ENCODE results near the gene OCA2.

Gene OCA2

GRCh38 chr15:28118083-28118482, 19.0 kb upstream of the OCA2 start:
- no peak for DNase-seq (ENCODE audit: low spot score)
- TF ChIP-seq, protein P1, sequence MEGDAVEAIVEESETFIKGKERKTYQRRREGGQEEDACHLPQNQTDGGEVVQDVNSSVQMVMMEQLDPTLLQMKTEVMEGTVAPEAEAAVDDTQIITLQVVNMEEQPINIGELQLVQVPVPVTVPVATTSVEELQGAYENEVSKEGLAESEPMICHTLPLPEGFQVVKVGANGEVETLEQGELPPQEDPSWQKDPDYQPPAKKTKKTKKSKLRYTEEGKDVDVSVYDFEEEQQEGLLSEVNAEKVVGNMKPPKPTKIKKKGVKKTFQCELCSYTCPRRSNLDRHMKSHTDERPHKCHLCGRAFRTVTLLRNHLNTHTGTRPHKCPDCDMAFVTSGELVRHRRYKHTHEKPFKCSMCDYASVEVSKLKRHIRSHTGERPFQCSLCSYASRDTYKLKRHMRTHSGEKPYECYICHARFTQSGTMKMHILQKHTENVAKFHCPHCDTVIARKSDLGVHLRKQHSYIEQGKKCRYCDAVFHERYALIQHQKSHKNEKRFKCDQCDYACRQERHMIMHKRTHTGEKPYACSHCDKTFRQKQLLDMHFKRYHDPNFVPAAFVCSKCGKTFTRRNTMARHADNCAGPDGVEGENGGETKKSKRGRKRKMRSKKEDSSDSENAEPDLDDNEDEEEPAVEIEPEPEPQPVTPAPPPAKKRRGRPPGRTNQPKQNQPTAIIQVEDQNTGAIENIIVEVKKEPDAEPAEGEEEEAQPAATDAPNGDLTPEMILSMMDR (IDR thresholded peaks at IDR 0.05; ENCODE audit: extremely low read depth, missing control alignments), result no peak

DNA sequence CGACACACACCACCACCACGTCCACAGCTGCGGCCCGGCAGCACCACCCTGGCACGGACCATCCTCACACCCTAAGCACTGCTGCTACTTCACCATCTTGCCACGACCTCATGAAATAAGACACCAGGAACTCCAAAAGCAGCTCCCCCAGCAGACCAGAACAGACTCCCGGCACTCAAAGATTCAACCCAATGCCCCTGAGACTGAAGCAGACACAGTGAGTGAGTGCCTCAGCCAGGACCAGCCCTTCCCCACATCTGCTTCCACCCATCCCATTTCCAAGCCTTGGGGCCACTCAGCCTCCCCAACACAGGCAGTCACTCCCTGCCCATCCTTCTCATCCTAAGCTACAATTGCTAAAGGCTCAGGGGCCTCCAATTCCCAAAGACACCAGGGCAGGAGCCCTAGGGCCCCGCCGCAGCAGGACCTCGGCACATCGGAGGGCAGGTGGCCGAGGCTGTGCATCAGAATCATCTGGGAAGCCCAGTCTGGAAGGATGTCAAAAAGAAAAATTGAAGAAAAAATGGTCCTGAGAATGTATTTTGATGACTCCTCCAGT, 18.4 kb upstream of the OCA2 start:
- TF ChIP-seq, protein P1 (IDR thresholded peaks at IDR 0.05; ENCODE audit: extremely low read depth, missing control alignments), result no peak
- no peak for DNase-seq (ENCODE audit: low spot score)

- DNase-seq (ENCODE audit: low spot score), result no peak
- TF ChIP-seq, protein P1 (IDR thresholded peaks at IDR 0.05; ENCODE audit: extremely low read depth, missing control alignments), result no peak
Measured at GRCh38 chr15:28116521-28117431, 17.7 kb upstream of the OCA2 start.

- TF ChIP-seq, protein P1 (IDR thresholded peaks at IDR 0.05; ENCODE audit: extremely low read depth, missing control alignments), result no peak
- no peak for DNase-seq (ENCODE audit: low spot score)
Measured at GRCh38 chr15:28115871-28116270, 16.8 kb upstream of the OCA2 start.

DNA sequence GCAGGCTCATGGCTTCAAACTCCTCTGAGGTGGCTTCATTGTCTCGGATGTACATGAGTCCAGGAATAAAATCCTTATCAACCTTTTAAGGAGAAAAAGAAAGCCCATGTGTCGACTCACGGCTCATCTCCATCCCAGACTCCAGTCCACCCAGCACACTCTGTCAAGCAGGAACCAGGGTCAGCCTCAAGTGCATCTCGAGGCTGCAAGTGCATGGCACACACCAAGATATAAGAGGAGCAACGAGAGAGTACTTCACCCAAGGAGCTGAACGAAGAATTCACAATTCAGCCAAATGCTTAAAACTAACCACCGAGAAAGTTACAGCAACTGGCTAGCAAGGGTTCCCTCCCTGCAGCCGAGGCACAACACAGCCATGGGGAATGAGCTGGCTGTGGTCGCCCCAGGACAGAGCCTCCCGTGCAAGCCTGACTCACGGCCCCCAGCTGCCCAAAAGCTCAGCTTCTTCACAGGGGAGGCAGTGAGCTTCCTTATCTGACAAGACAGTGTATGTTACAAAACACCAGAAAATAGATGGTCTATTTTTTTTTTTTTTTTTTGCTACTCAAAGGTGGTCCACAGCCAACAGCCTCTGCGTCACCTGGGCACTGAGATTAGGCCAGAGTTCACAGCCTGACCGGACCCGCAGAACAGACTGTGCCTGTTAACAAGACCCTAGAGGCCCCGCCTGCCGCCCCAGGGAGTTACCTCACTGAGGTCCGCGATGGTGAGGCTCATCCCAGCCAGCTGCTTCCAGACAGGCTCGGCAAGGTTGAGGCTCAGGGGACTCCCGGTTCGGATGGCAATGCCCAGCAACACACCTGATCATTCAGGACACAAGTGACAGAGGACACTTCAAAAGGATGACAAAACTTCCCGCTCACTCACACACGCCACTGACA, 15.9 kb upstream of the OCA2 start:
- no peak for DNase-seq (ENCODE audit: low spot score)
- TF ChIP-seq, protein P1 (IDR thresholded peaks at IDR 0.05; ENCODE audit: extremely low read depth, missing control alignments), result no peak

- TF ChIP-seq, protein P1 (IDR thresholded peaks at IDR 0.05; ENCODE audit: extremely low read depth, missing control alignments), result no peak
- no peak for DNase-seq (ENCODE audit: low spot score)
Measured at GRCh38 chr15:28114114-28114455, 15.0 kb upstream of the OCA2 start.

All from GM20000 (cell line).